D721Med (cell line): ENCODE data around the gene CPTP.

ENCODE experiments used
- DNase-seq: peaks from one replicate; pipeline ENCODE4 v3.0.0; 2011; ENCODE audit warnings: low spot score; ENCODE audit not compliant: insufficient read length
- FAIRE-seq: peaks from 2 replicates; lab custom pipeline; 2011; peaks lifted over from hg19 to GRCh38; lab: Jason Lieb, UNC
- CTCF ChIP-seq: IDR thresholded peaks from 2 replicates; pipeline ENCODE4 v1.5.1; 2012; ENCODE audit warnings: mild to moderate bottlenecking, control low read depth; ENCODE audit not compliant: insufficient read depth; ENCODE audit errors: missing control alignments

The CPTP gene

GRCh38 chr1:1292851-1293250 is 31.8 kb upstream of the CPTP start:
- TF ChIP-seq CTCF = no peak
- FAIRE-seq (no peak), DNase-seq (no peak)

- FAIRE-seq (no peak), DNase-seq (no peak)
- TF ChIP-seq CTCF = no peak
Measured at GRCh38 chr1:1293263-1294249, 31.0 kb upstream of the CPTP start.

GRCh38 chr1:1294250-1294890 is 30.2 kb upstream of the CPTP start:
- TF ChIP-seq CTCF = no peak
- DNase-seq (no peak), FAIRE-seq (no peak)

GRCh38 chr1:1295154-1295923 is 29.3 kb upstream of the CPTP start:
- FAIRE-seq (no peak), DNase-seq (no peak)
- no peak for TF ChIP-seq CTCF

GRCh38 chr1:1296070-1297061 is 28.2 kb upstream of the CPTP start:
- no peak for DNase-seq
- TF ChIP-seq CTCF = no peak
- no peak for FAIRE-seq

GRCh38 chr1:1297802-1298424 is 26.7 kb upstream of the CPTP start:
- TF ChIP-seq CTCF = no peak
- DNase-seq (no peak), FAIRE-seq (no peak)
